PC-9 (cell line): Measurements from ENCODE around the gene VPS16. TPM values are rescaled to one million over a fixed set of nuclear protein-coding genes. Genes with fewer than 3 reads are reported as not detected.

ENCODE experiments used
- BruUV-seq: library from RNA; stranded (reverse); fragments of 400-500 nt; replicated peaks from 2 replicates; lab custom pipeline; 2021; lab: Mats Ljungman, UMichigan
- CTCF ChIA-PET: fragments of 300-600 bp; sonication (Branson Sonifier 250); formaldehyde crosslinking; loops from one replicate; lab custom pipeline; 2022; ENCODE audit warnings: antibody characterized with exemption; lab: Charles Lee
- POLR2A ChIA-PET: fragments of 300-600 bp; sonication (Branson Sonifier 250); formaldehyde crosslinking; loops from one replicate; lab custom pipeline; 2022; ENCODE audit warnings: antibody characterized with exemption; ENCODE audit not compliant: unreplicated experiment; lab: Charles Lee
- DNase-seq, 2 experiments: peaks; one replicate each; pipeline versions ENCODE4 v3.0.0 to v3.0.0-alpha.2; 2015 to 2022; ENCODE audit warnings: mixed read lengths in 1 of 2
- H2AFZ ChIP-seq: fragments of 200-600 bp; sonication (generic); 2 replicates; pipeline ENCODE4 v1.8.1; 2017; ENCODE audit warnings: antibody characterized with exemption
- H3F3A ChIP-seq: fragments of 200-600 bp; sonication (generic); 2 replicates; pipeline ENCODE4 v1.8.1; 2017; ENCODE audit warnings: antibody characterized with exemption, mild to moderate bottlenecking, low read depth; ENCODE audit not compliant: insufficient read depth
- H3K27ac ChIP-seq: fragments of 200-600 bp; sonication (generic); 2 replicates; pipeline ENCODE4 v1.6.1; 2016; ENCODE audit warnings: mixed run types
- H3K27me3 ChIP-seq: fragments of 200-600 bp; sonication (generic); 2 replicates; pipeline ENCODE4 v1.6.1; 2016; ENCODE audit warnings: low read depth, mixed run types; ENCODE audit not compliant: insufficient read depth
- H3K36me3 ChIP-seq: fragments of 200-600 bp; sonication (generic); 2 replicates; pipeline ENCODE4 v1.6.1; 2016; ENCODE audit warnings: low read depth, mixed run types
- H3K4me1 ChIP-seq: fragments of 200-600 bp; sonication (generic); replicated peaks from 2 replicates; pipeline ENCODE4 v1.6.1; 2016; ENCODE audit warnings: mixed run types; ENCODE audit not compliant: insufficient read depth
- H3K4me2 ChIP-seq: fragments of 200-600 bp; sonication (generic); 2 replicates; pipeline ENCODE4 v1.6.1; 2017; ENCODE audit warnings: mixed run types
- H3K4me3 ChIP-seq: fragments of 200-600 bp; sonication (generic); 2 replicates; pipeline ENCODE4 v1.6.1; 2016; ENCODE audit warnings: mixed run types
- H3K79me2 ChIP-seq: fragments of 200-600 bp; sonication (generic); 2 replicates; pipeline ENCODE4 v1.6.1; 2017; ENCODE audit warnings: low read depth, mixed run types
- H3K9me2 ChIP-seq: fragments of 200-600 bp; sonication (generic); 2 replicates; pipeline ENCODE4 v1.8.1; 2017; ENCODE audit warnings: mild to moderate bottlenecking; ENCODE audit not compliant: insufficient read depth
- H3K9me3 ChIP-seq: fragments of 200-600 bp; sonication (generic); 2 replicates; pipeline ENCODE4 v1.8.1; 2016; ENCODE audit warnings: low read depth; ENCODE audit not compliant: insufficient read depth
- H4K20me1 ChIP-seq: fragments of 200-600 bp; sonication (generic); 2 replicates; pipeline ENCODE4 v1.8.1; 2017; ENCODE audit not compliant: insufficient read depth
- CTCF ChIP-seq: fragments of 200-600 bp; sonication (generic); conservative IDR thresholded peaks from 2 replicates; pipeline ENCODE4 v1.6.1; 2017; ENCODE audit warnings: mixed run types, antibody characterized with exemption, mild to moderate bottlenecking, moderate library complexity
- EZH2 ChIP-seq: fragments of 200-600 bp; sonication (generic); IDR thresholded peaks from 2 replicates; pipeline ENCODE4 v1.8.0; 2017; ENCODE audit warnings: antibody characterized with exemption, low read depth
- intact Hi-C: fragments of 100-400 bp; cut with micrococcal nuclease; formaldehyde crosslinking; loops from one replicate; pipeline ENCODE4 v1.10.0; 2022; ENCODE audit not compliant: unreplicated experiment
- total RNA-seq: library from RNA; stranded (reverse); gene quantifications from 2 replicates; pipeline ENCODE4 v1.2.3, GENCODE V29; 2021

The VPS16 gene
- total RNA-seq, 1 experiment from 2014 or later, result 31.9 TPM

- no peak for DNase-seq
- Histone ChIP-seq H2AFZ (no peak overlapping the region), H3K9me3 (no peaks in the 10 kb centered on the region), H3K4me2 (no peak overlapping the region), H3K4me3 (no peak overlapping the region), H3F3A (no peaks in the 10 kb centered on the region), H3K27ac (no peak overlapping the region), H3K79me2 (peaks cover 16% of the 10 kb centered on the region), H3K27me3 (no peaks in the 10 kb centered on the region), H4K20me1 (no peaks in the 10 kb centered on the region), H3K4me1 (peaks cover 14% of the 10 kb centered on the region), H3K36me3 (no peaks in the 10 kb centered on the region), H3K9me2 (no peaks in the 10 kb centered on the region)
- no peak for TF ChIP-seq EZH2
- no peak for TF ChIP-seq CTCF
- ChIA-PET CTCF (no interaction called here), POLR2A (no interaction called here)
- BruUV-seq, result no TSS peak
- intact Hi-C loops, result no loop called here
Observed at GRCh38 chr20:2838170-2838797, 2.3 kb upstream of the VPS16 start.

- H4K20me1 ChIP-seq, result no peaks in the 10 kb centered on the region
- H3K9me3 ChIP-seq, result no peaks in the 10 kb centered on the region
- H3K9me2 ChIP-seq, result no peaks in the 10 kb centered on the region
- no peaks in the 10 kb centered on the region for H3K27me3 ChIP-seq
- H2AFZ ChIP-seq, result no peak overlapping the region
- ChIA-PET CTCF (no interaction called here), POLR2A (no interaction called here)
- no peaks in the 10 kb centered on the region for H3K36me3 ChIP-seq
- H3K4me1 ChIP-seq, result peaks cover 14% of the 10 kb centered on the region
- H3K4me2 ChIP-seq, result peak overlapping the region; percentile 92
- peaks cover 16% of the 10 kb centered on the region for H3K79me2 ChIP-seq
- no peak for TF ChIP-seq CTCF
- TF ChIP-seq EZH2, result no peak
- no peak overlapping the region for H3K27ac ChIP-seq
- no peak for DNase-seq
- intact Hi-C loops, result no loop called here
- BruUV-seq, result TSS peak; percentile 29
- peak overlapping the region; percentile 100; the same call in 1 of the 2 replicates for H3K4me3 ChIP-seq
- no peaks in the 10 kb centered on the region for H3F3A ChIP-seq
Observed at GRCh38 chr20:2838847-2839671, 1.5 kb upstream of the VPS16 start.

- POLR2A ChIA-PET, result no interaction called here
- H4K20me1 ChIP-seq, result no peaks in the 10 kb centered on the region
Observed at GRCh38 chr20:2839732-2840137, 810 bp upstream of the VPS16 start.

More at GRCh38 chr20:2839732-2840137, 810 bp upstream of the VPS16 start:
- TF ChIP-seq EZH2 (no peak), CTCF (no peak)
- Histone ChIP-seq H3K4me3 (peak overlapping the region; percentile 100), H3F3A (no peaks in the 10 kb centered on the region), H3K27me3 (no peaks in the 10 kb centered on the region), H3K4me2 (peak overlapping the region; percentile 92), H3K9me3 (no peaks in the 10 kb centered on the region), H3K79me2 (peaks cover 16% of the 10 kb centered on the region), H3K36me3 (no peaks in the 10 kb centered on the region), H3K4me1 (peaks cover 14% of the 10 kb centered on the region), H2AFZ (peak overlapping the region; percentile 100; the same call in 1 of the 2 replicates), H3K27ac (no peak overlapping the region), H3K9me2 (no peaks in the 10 kb centered on the region)
- CTCF ChIA-PET, result no interaction called here
- intact Hi-C loops, result loop anchor here (2.0 to 5.0 kb wide), 2 partner anchors 71 to 478 kb away; no protein-coding TSS in a partner anchor
- BruUV-seq, result no TSS peak
- no peak for DNase-seq
